Measurements from ENCODE around the gene EHHADH.
"Not testable (repeated sequence)": the region's sequence is repeated elsewhere in the genome, so short reads cannot be mapped to it uniquely, and the experiment has no call there.

The EHHADH gene

DNA sequence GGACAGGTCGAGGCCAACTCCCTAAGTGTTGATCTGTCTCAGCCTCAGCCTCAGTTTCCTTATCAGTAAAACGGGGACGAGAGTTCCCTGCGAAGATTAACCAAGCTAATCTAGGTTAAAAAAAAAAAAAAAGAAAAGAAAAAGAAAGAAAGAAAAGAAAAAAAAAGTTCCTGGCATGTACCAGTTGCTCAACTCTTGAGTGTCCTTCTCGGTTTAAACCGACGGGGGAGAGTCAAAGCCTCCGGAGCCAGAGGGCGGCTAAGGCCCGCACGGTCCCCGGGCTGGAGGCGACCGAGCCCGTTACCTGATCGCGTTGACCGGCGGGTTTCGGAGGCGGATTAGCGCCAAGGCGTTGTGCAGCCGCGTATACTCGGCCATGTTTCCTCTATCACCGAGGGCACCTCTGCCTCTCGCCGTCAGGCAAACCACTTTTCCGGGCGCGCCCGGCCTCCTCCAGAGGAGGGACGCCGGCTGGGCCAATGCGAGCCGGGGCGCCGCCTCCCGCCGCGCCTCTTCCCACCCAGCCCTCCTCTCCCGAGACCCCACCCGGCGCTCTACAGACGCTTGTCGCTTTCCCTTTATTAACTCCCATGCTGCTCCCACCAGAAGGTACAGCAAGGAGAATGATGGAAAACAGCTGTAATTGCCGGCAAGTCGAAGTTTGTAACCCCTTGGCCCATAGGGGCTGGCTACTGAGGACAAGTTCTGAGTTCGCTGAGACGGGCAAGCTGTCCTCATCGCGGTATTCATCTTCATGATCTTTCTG, at the start of gene EHHADH:
Gene EHHADH (minus strand): TSS at position 405 of the 766 bp plus-strand sequence. CDS start 27 bp downstream, at position 378.
- Mint-ChIP-seq H3K4me1 (no peaks in the 10 kb centered on the region), H3K27me3 (peaks cover 12 to 33% of the 10 kb centered on the region in 2 donors), H3K4me3 (peak within 1 kb of the TSS; percentile 79 to 85), H3K9me3 (peaks cover 8 to 14% of the 10 kb centered on the region in 2 donors), H3K27ac (peak within 1 kb of the TSS; percentile 79), H3K36me3 (peaks cover 0 to 17% of the 10 kb centered on the region in 2 donors)
- DNase-seq, result peak; percentile 37
- peak; percentile 94 to 95 for ATAC-seq (replicated peaks)

DNA sequence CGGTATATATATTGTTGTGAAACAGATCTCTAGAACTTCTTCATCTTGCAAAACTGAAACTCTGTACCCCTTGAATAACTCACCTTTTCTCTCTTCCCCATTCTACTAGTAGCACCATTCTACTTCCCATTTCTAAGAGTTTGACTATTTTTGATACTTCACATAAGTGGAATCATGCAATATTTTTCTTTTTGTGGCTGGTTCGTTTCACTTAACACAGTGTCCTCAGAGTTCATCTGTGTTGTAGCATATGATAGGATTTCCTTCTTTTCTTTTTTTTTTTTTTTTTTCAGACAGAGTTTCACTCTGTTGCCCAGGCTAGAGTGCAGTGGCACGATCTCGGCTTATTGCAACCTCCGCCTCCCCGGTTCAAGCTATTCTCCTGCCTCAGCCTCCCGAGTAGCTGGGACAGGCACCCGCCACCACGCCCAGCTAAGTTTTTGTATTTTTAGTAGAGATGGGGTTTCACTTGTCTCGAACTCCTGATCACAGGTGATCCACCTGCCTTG, 46.1 kb upstream of the EHHADH start:
- not testable (repeated sequence) for H3K9me3 Mint-ChIP-seq
- peak overlapping the region; percentile 11 for H3K27ac Mint-ChIP-seq

DNA sequence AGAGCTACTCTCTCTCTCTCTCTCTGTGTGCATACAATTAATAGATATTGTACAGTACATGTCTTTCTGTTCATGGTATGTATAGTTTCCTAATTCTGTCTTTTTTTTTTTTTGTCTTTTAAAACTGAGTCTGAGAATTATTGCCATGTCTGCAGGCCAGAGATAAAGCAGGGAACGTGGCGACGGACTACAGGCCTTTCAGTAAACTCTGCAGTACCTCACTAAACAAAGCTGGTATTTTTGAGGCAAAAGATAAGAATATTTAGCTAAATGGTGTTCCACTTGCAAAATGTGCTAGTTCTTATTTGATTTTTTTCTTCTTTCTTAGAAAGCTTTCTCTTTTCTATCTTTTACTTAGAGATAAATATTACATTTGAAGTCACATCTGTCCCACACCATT, 44.0 kb upstream of the EHHADH start:
- Mint-ChIP-seq H3K4me1 (peaks cover 9 to 18% of the 10 kb centered on the region in 2 donors), H3K27ac (no peak overlapping the region), H3K27me3 (no peaks in the 10 kb centered on the region), H3K4me3 (peak overlapping the region in 1 of 2 donors; percentile 14), H3K9me3 (peaks cover 0 to 2% of the 10 kb centered on the region in 2 donors), H3K36me3 (peaks cover 20 to 25% of the 10 kb centered on the region in 2 donors)
- no peak for ATAC-seq (replicated peaks)
- DNase-seq, result no peak

More for the DNA sequence above, 46.1 kb upstream of the EHHADH start:
- Mint-ChIP-seq H3K4me1 (peaks cover 9 to 18% of the 10 kb centered on the region in 2 donors), H3K36me3 (peaks cover 13 to 21% of the 10 kb centered on the region in 2 donors), H3K4me3 (peak overlapping the region; percentile 26 to 54)
- DNase-seq, H3K27me3 Mint-ChIP-seq: not testable (repeated sequence)
- ATAC-seq (replicated peaks), result peak; percentile 95 to 97

DNA sequence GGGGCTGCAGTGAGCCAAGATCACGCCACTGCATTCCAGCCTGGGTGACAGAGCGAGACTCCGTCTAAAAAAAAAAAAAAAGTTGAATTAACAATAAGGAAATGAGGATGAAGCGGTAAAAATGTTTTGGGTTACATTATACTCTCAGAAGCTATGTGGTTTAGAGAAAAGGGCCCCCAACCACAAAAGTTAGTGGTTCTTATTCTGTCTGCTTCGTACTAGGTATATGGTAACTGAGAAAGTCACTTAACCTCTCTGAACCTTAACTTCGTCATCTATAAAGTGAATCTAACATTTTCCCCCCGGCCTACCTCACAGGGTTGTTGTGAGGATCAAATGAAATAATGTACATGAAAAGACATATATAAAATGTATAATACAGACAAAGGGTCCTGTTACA, 38.4 kb upstream of the EHHADH start:
- H3K27ac Mint-ChIP-seq, result no peak overlapping the region
- no peaks in the 10 kb centered on the region for H3K9me3 Mint-ChIP-seq
- no peaks in the 10 kb centered on the region for H3K4me1 Mint-ChIP-seq
- no peak for DNase-seq
- no peaks in the 10 kb centered on the region for H3K27me3 Mint-ChIP-seq
- ATAC-seq (replicated peaks), result no peak
- no peak overlapping the region for H3K4me3 Mint-ChIP-seq
- H3K36me3 Mint-ChIP-seq, result peaks cover 27% of the 10 kb centered on the region in 2 donors

DNA sequence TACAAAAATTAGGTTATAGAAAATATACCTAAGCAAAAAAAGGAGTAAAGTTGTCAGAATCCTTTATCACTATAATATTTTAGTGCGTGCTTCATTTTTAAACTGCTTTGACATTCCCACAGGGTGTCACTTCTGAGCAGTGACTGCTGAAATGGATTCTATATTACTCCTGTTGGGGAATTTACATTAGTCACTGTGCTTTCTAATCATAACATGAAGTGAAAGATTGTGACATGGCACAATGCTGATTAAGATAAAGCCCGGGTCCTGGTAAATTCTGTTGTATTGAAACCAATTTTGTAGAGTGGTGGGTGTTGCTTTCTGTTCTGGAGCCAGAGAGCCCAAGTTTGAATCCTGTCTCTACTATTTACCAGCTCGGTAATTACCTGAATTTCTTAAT, 36.4 kb upstream of the EHHADH start:
- Mint-ChIP-seq H3K9me3 (no peaks in the 10 kb centered on the region), H3K36me3 (peaks cover 18 to 21% of the 10 kb centered on the region in 2 donors), H3K27ac (no peak overlapping the region), H3K4me3 (no peak overlapping the region), H3K27me3 (no peaks in the 10 kb centered on the region), H3K4me1 (no peaks in the 10 kb centered on the region)
- ATAC-seq (replicated peaks), result peak in 1 of 2 donors; percentile 55
- no peak for DNase-seq

DNA sequence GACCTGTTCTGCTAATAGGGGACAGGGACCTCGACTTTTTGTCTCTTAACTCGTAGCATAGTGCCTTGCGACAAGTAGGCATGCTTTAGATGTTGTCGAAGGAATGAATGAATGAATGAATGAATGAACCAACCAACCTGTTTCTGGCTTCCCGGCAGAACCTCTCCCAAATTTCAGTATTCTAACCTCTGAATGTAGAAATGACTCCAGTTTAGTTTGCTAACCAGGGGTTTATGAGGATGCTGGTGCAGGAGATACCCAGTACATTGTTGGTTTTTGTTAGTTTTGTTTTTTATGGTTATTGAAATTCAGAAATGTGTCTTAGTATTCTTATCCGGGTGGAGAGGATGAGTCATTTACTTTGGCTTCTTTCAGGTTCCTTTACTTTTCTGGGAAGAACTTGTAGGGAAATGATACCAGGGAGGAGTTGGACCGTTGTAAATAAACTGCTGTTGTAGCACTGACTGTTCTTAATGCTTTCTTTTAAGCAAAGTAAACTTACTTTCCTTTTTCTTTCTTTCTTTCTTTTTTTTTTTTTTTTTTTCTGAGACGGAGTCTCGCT, 29.6 kb upstream of the EHHADH start:
- H3K27me3 Mint-ChIP-seq, result peaks cover 15 to 18% of the 10 kb centered on the region in 2 donors
- peak overlapping the region; percentile 94 to 96 for H3K4me3 Mint-ChIP-seq
- ATAC-seq (replicated peaks) (no peak), DNase-seq (no peak)
- peak overlapping the region; percentile 92 for H3K27ac Mint-ChIP-seq
- H3K9me3 Mint-ChIP-seq, result peaks cover 0 to 3% of the 10 kb centered on the region in 2 donors
- peaks cover 7 to 24% of the 10 kb centered on the region in 2 donors for H3K4me1 Mint-ChIP-seq
- H3K36me3 Mint-ChIP-seq, result peaks cover 7 to 12% of the 10 kb centered on the region in 2 donors

DNA sequence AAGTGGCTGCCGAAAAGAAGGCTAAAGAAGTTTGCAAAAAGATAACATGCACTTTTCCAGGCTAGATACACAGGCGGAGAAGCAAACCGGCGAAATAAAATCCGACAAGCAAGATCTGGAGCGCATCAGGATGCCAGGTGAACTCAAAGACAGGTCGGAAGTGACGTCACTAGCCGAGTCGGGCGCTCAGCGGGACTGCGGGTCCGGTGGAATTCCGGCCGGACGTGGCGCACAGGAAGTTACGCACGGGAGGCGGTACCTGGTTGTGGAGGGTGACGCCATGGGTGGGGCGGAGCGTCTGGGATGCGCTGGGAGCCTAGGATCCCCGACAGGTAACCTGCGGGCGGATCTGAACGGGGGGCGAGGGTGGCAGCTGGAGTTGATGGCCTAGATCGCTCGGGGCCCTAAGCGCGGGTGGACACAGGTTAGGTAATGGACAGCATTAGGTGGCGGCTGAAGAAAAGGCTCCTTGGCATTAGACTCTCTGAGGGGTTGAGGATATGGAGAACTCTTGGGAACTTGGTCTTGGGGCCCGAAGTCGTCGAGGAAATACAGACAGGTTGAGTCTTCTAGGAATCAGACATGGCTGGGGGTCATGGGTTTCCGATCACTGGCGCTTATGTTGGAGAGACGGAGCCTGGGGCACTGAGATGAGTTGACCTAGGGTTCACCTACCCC, 29.0 kb upstream of the EHHADH start:
- peak; percentile 100 for ATAC-seq (replicated peaks)
- peak; percentile 91 for DNase-seq
- H3K4me1 Mint-ChIP-seq, result peaks cover 7 to 24% of the 10 kb centered on the region in 2 donors
- peaks cover 0 to 3% of the 10 kb centered on the region in 2 donors for H3K9me3 Mint-ChIP-seq
- peak overlapping the region; percentile 92 for H3K27ac Mint-ChIP-seq
- H3K36me3 Mint-ChIP-seq, result peaks cover 5 to 11% of the 10 kb centered on the region in 2 donors
- H3K4me3 Mint-ChIP-seq, result peak overlapping the region; percentile 94 to 96
- peaks cover 18 to 24% of the 10 kb centered on the region in 2 donors for H3K27me3 Mint-ChIP-seq

DNA sequence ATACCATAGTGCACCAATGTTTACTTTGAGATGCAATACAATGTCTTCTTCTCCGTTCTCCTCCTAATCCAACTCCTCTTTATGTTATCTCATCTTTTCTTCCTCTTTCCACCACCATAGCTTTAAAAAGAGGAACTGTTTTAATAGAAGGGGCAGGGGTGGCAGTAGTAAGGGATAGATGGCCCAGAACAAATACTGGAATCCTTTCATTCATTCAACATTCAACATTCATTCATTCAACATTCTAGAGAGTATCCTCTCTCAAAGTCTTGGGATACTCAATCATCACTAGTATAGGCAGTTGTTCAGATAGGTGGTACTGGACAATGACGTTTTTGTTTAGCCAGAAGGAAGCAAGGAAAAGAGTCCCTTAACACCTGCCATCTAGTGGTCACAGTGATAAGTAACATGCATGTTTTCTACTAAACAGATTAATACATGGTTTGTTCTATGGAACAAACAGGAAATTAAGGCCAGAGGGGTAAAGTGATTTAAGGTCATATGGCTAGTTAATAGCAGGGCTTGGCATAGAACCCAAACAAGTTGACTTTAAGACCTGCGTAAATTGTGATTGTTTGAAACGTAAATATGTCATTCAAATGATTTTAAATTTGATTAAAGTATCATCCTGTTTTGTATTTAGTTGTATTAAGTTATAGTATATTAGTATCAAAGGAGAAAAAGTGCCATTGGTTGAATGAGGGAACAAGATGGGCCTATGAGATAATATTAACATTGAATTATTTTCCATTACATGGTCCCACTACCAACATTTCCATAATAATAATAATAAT, 26.9 kb upstream of the EHHADH start:
- peaks cover 7 to 24% of the 10 kb centered on the region in 2 donors for H3K4me1 Mint-ChIP-seq
- no peak overlapping the region for H3K4me3 Mint-ChIP-seq
- DNase-seq (no peak), ATAC-seq (replicated peaks) (peak in 1 of 2 donors; percentile 19)
- H3K9me3 Mint-ChIP-seq, result peaks cover 0 to 3% of the 10 kb centered on the region in 2 donors
- no peak overlapping the region for H3K27ac Mint-ChIP-seq
- peaks cover 30 to 37% of the 10 kb centered on the region in 2 donors for H3K27me3 Mint-ChIP-seq
- peaks cover 5 to 14% of the 10 kb centered on the region in 2 donors for H3K36me3 Mint-ChIP-seq

DNA sequence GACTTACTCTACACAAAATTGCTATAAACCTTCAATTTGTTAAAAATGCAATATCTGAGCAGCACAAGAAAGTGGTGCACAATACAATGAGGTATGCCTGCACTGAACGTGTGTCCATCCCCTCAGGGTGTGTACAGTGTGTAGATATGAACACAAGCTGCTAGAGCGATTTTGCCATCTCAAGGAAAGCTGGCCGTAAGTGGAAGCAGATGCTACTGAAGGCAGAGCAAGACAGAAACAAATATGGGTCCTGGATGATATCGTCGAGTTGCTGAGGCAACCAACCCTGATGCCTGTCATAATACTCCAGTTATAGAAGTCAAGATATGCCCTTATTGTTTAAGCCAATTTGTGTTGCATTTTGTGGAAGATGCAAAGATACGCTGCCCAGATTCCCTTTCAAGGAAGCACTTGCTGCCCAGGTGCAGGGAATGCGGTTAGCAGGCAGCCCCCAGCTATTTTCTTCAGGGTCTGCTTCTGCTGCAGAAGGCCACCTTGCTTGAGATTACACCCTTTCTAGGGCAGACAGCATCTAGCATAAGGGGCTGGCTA, 25.8 kb upstream of the EHHADH start:
- peaks cover 2 to 3% of the 10 kb centered on the region in 2 donors for H3K9me3 Mint-ChIP-seq
- peaks cover 5 to 14% of the 10 kb centered on the region in 2 donors for H3K36me3 Mint-ChIP-seq
- peaks cover 34 to 37% of the 10 kb centered on the region in 2 donors for H3K27me3 Mint-ChIP-seq
- DNase-seq (no peak), ATAC-seq (replicated peaks) (no peak)
- no peak overlapping the region for H3K27ac Mint-ChIP-seq
- H3K4me1 Mint-ChIP-seq, result peaks cover 7 to 24% of the 10 kb centered on the region in 2 donors
- H3K4me3 Mint-ChIP-seq, result no peak overlapping the region

DNA sequence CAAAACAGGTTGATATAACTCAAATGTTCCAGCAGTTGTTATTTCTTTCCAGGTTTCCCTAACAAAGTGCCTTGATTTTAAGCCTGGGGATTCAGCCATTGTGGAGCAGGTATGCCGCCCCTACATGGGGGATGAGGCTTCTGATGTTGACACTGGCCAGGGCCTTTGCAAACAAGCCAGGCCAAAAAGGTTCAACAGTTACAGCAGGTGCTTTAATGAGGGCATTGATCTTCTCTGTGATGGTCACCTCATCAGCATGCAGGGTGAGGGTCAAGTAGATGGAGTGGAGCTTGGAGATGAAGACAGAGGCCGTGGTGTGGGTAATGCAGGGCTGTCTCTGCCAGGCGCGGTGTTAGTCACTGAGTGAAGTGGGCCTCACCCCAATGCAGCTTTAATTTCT, 22.6 kb upstream of the EHHADH start:
- Mint-ChIP-seq H3K27ac (no peak overlapping the region), H3K4me1 (peaks cover 4 to 8% of the 10 kb centered on the region in 2 donors), H3K9me3 (peaks cover 3 to 4% of the 10 kb centered on the region in 2 donors), H3K4me3 (no peak overlapping the region), H3K27me3 (peaks cover 42 to 47% of the 10 kb centered on the region in 2 donors), H3K36me3 (peaks cover 4 to 14% of the 10 kb centered on the region in 2 donors)
- DNase-seq (no peak), ATAC-seq (replicated peaks) (no peak)

DNA sequence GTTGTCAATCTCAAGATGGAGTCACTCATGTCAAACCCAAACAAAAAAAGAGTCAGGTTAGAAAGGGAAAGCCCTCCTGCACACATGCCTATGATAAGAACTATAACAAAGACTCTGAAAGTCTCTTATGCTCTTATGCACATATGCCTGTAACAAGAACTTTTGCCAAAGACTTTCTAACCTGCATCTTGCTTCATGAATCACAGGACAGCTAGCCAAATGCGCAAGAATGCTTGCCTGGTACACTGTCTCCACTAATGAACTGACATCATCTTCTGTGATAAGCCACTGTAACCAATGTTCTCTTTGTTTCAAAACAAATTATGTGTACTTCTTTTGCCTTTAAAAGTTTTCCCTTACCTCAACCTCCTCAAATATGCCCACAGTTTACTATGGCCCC, 18.2 kb upstream of the EHHADH start:
- peaks cover 0 to 3% of the 10 kb centered on the region in 2 donors for H3K4me1 Mint-ChIP-seq
- peaks cover 0 to 4% of the 10 kb centered on the region in 2 donors for H3K9me3 Mint-ChIP-seq
- no peak overlapping the region for H3K4me3 Mint-ChIP-seq
- DNase-seq, result no peak
- H3K27me3 Mint-ChIP-seq, result peaks cover 40 to 58% of the 10 kb centered on the region in 2 donors
- H3K36me3 Mint-ChIP-seq, result peaks cover 0 to 6% of the 10 kb centered on the region in 2 donors
- ATAC-seq (replicated peaks), result no peak
- H3K27ac Mint-ChIP-seq, result no peak overlapping the region

DNA sequence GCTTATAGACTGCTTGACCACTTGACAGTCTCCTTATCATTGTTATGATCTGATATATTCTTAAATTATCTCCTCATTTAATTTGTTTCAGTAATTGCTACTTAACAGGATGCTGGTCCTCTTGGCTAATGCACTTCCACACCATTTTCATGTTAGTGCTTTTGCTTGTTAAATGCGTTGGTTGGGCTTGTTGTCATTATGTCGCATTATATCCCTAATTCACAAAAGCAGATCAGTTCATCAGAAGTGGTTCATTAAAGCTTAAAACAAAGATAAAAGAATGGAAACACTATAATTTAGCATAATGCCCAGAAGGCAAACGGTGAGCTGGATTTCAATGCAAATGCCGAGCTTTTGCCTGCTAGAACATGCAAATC, 17.1 kb upstream of the EHHADH start:
- Mint-ChIP-seq H3K4me1 (peaks cover 0 to 3% of the 10 kb centered on the region in 2 donors), H3K9me3 (peaks cover 0 to 4% of the 10 kb centered on the region in 2 donors), H3K27me3 (peaks cover 32 to 50% of the 10 kb centered on the region in 2 donors), H3K27ac (no peak overlapping the region), H3K36me3 (peaks cover 0 to 4% of the 10 kb centered on the region in 2 donors), H3K4me3 (no peak overlapping the region)
- ATAC-seq (replicated peaks) (no peak), DNase-seq (no peak)

DNA sequence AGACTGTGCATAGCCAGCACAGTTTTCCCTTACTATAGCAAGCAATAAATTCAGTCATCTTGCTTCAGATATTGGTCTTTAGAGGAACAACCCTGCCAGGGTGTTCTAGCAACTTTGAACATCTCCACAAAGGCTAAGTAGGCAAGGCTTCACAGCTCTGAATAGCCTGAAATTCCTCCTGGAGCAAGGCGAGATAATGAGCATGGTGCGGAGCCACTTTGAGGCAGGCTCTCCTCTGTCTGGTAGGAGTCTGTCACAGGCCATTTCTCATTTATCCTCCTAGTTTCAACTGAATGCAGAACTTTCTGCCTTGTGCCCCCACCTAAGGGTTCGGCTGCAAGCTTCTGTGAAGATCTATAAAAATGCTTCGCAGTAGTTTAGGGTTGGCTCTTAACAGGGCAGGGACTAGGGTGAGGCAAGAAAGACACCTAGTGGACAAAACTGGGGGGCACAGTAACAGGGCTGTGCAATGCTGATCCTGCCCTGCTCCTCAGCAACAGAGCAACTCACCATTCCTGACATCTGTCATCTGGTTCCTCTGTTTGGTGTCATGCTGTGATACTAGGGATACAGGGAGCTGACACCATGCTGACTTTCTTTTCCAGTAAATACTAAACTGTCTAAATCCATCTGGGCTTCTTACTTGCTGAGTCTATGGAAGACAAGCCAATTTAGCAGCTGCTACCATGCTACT, 16.6 kb upstream of the EHHADH start:
- H3K27ac Mint-ChIP-seq, result no peak overlapping the region
- ATAC-seq (replicated peaks), result peak; percentile 77 to 78
- peaks cover 0 to 4% of the 10 kb centered on the region in 2 donors for H3K36me3 Mint-ChIP-seq
- no peak for DNase-seq
- H3K9me3 Mint-ChIP-seq, result peaks cover 0 to 4% of the 10 kb centered on the region in 2 donors
- H3K4me3 Mint-ChIP-seq, result no peak overlapping the region
- H3K27me3 Mint-ChIP-seq, result peaks cover 32 to 50% of the 10 kb centered on the region in 2 donors
- peaks cover 0 to 3% of the 10 kb centered on the region in 2 donors for H3K4me1 Mint-ChIP-seq

Measured in stimulated activated naive B cell treated with anti-CD40 and anti-IgM and Interleukin-4, amounts not matched to agents 10 μg/mL and 1 μg/mL and 100 μg/mL, for 72 hours (primary cell).